ENCODE results near the gene UBE2E2.

Gene UBE2E2

GRCh38 chr3:23238578-23238977, 35.5 kb downstream of the UBE2E2 start:
- in situ Hi-C loops (cut with HindIII; ENCODE audit: low sequenced_read_pairs), result loop anchor here (5.0 kb wide), 1 partner anchor 89 kb away; no protein-coding TSS in a partner anchor

- in situ Hi-C loops (cut with HindIII; ENCODE audit: low sequenced_read_pairs), result loop anchor here (5.0 kb wide), 1 partner anchor 88 kb away; no protein-coding TSS in a partner anchor
These were observed 36.3 kb downstream of the UBE2E2 start for GRCh38 chr3:23239211-23240068.

- in situ Hi-C loops (cut with HindIII; ENCODE audit: low sequenced_read_pairs), result no loop called here
These were observed 37.2 kb downstream of the UBE2E2 start for GRCh38 chr3:23240171-23240785.

GRCh38 chr3:23241256-23241655, 38.1 kb downstream of the UBE2E2 start:
- in situ Hi-C loops (cut with HindIII; ENCODE audit: low sequenced_read_pairs), result no loop called here

- in situ Hi-C loops (cut with HindIII; ENCODE audit: low sequenced_read_pairs), result no loop called here
These were observed 39.0 kb downstream of the UBE2E2 start for GRCh38 chr3:23242106-23242505.

GRCh38 chr3:23244324-23245041, 41.4 kb downstream of the UBE2E2 start:
- in situ Hi-C loops (cut with HindIII; ENCODE audit: low sequenced_read_pairs), result no loop called here

GRCh38 chr3:23246651-23247050, 43.5 kb downstream of the UBE2E2 start:
- in situ Hi-C loops (cut with HindIII; ENCODE audit: low sequenced_read_pairs), result no loop called here

GRCh38 chr3:23248594-23249131, 45.5 kb downstream of the UBE2E2 start:
- in situ Hi-C loops (cut with HindIII; ENCODE audit: low sequenced_read_pairs), result no loop called here

GRCh38 chr3:23249961-23250360, 46.8 kb downstream of the UBE2E2 start:
- in situ Hi-C loops (cut with HindIII; ENCODE audit: low sequenced_read_pairs), result no loop called here

GRCh38 chr3:23252122-23252521, 49.0 kb downstream of the UBE2E2 start:
- in situ Hi-C loops (cut with HindIII; ENCODE audit: low sequenced_read_pairs), result no loop called here

- in situ Hi-C loops (cut with HindIII; ENCODE audit: low sequenced_read_pairs), result no loop called here
These were observed 50.1 kb downstream of the UBE2E2 start for GRCh38 chr3:23253214-23253613.

GRCh38 chr3:23254282-23254681, 51.2 kb downstream of the UBE2E2 start:
- in situ Hi-C loops (cut with HindIII; ENCODE audit: low sequenced_read_pairs), result no loop called here

GRCh38 chr3:23254835-23255234, 51.7 kb downstream of the UBE2E2 start:
- in situ Hi-C loops (cut with HindIII; ENCODE audit: low sequenced_read_pairs), result no loop called here

- in situ Hi-C loops (cut with HindIII; ENCODE audit: low sequenced_read_pairs), result no loop called here
These were observed 53.8 kb downstream of the UBE2E2 start for GRCh38 chr3:23256741-23257435.

- in situ Hi-C loops (cut with HindIII; ENCODE audit: low sequenced_read_pairs), result no loop called here
These were observed 55.0 kb downstream of the UBE2E2 start for GRCh38 chr3:23258110-23258509.

GRCh38 chr3:23259515-23259914, 56.4 kb downstream of the UBE2E2 start:
- in situ Hi-C loops (cut with HindIII; ENCODE audit: low sequenced_read_pairs), result no loop called here

GRCh38 chr3:23262766-23263165, 59.6 kb downstream of the UBE2E2 start:
- in situ Hi-C loops (cut with HindIII; ENCODE audit: low sequenced_read_pairs), result no loop called here

GRCh38 chr3:23263796-23264195, 60.7 kb downstream of the UBE2E2 start:
- in situ Hi-C loops (cut with HindIII; ENCODE audit: low sequenced_read_pairs), result no loop called here

GRCh38 chr3:23264413-23264812, 61.3 kb downstream of the UBE2E2 start:
- in situ Hi-C loops (cut with HindIII; ENCODE audit: low sequenced_read_pairs), result no loop called here

- in situ Hi-C loops (cut with HindIII; ENCODE audit: low sequenced_read_pairs), result loop anchor here (5.0 kb wide), 1 partner anchor 78 kb away; no protein-coding TSS in a partner anchor
These were observed 67.3 kb downstream of the UBE2E2 start for GRCh38 chr3:23270423-23270822.
